Erythroblast (primary cell): ENCODE results near the gene AMHR2.
A peak's percentile ranks its signal among the peaks of the same experiment; 100 is the strongest.
"Not testable (repeated sequence)": the region's sequence is repeated elsewhere in the genome, so short reads cannot be mapped to it uniquely, and the experiment has no call there.

Source experiments
- DNase-seq, 2 experiments: peaks; one replicate each; lab custom pipeline; 2025; lab: John Stamatoyannopoulos, UW
- GATA1 ChIP-seq: IDR thresholded peaks from 2 replicates; pipeline ENCODE4 v1.6.1; 2011; ENCODE audit warnings: low read depth, mild to moderate bottlenecking, control low read depth, low read length, moderate library complexity
- POLR2A ChIP-seq: IDR thresholded peaks from 2 replicates; pipeline ENCODE4 v1.6.1; 2011; ENCODE audit warnings: mild to moderate bottlenecking, low read length

AMHR2 gene

DNA sequence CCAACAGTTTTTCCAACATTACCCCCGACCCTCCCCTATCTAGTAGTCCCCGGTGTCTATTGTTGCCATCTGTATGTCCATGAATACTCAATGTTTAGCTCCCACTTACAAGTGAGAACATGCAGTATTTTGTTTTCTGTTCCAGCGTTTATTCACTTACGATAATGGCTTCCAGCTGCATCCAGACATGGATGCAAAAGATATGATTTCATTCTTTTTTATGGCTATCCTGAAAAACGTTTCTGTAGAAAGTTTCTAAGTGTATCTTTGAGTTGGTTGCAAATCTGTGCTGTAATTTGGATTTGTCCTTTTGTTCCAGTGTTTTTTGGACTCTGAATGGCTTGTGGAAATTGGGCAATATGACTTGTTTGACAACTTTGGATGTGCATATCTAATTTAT lies 31.9 kb upstream of the AMHR2 start:
- TF ChIP-seq POLR2A (no peak), GATA1 (no peak)
- no peak for DNase-seq

DNA sequence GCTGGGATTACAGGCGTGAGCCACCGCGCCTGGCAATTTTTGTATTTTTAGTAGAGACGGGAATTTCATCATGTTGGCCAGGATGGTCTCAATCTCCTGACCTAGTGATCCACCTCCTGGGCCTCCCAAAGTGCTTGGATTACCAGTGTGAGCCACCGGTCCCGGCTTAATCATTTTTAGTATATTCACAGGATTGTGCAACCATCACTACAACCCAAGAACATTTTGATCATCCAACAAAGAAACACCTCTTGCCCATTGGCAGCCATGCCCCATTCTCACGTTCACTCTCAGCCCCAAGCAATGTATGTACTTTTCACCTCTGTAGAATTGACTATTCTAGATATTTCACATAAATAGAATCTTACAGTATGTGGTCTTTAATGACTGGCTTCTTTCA lies 23.8 kb upstream of the AMHR2 start:
- no peak for DNase-seq
- TF ChIP-seq GATA1 = no peak
- TF ChIP-seq POLR2A = no peak

DNA sequence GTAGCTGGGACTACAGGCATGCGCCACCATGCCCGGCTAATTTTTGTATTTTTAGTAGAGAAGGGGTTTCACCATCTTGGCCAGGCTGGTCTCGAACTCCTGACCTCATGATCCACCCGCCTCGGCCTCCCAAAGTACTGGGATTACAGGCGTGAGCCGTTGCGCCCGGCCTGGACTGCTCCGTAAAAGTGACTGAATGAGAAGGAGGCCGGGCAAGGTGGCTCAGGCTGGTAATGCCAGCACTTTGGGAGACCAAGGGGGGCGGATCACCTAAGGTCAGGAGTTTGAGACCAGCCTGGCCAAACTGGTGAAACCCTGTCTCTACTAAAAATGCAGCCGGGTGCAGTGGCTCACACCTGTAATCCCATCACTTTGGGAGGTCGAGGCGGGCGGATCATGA lies 21.3 kb upstream of the AMHR2 start:
- DNase-seq = not testable (repeated sequence)

DNA sequence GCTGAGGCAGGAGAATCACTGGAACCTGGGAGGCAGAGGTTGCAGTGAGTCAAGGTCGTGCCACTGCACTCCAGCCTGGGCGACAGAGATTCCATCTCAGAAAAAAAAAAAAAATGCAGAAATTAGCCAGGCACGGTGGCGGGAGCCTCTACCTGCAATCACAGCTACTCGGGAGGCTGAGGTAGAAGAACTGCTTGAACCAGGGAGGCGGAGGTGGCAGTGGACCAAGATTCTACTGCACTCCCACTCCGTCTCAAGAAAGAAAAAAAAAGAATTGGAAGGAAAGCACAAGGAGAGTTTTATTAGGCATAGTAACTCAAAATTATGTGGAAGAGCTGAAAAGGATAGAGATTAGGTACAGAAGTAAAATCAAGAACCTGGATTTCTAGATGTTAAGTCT lies 20.8 kb upstream of the AMHR2 start:
- TF ChIP-seq POLR2A = no peak
- TF ChIP-seq GATA1 = no peak
- no peak for DNase-seq

DNA sequence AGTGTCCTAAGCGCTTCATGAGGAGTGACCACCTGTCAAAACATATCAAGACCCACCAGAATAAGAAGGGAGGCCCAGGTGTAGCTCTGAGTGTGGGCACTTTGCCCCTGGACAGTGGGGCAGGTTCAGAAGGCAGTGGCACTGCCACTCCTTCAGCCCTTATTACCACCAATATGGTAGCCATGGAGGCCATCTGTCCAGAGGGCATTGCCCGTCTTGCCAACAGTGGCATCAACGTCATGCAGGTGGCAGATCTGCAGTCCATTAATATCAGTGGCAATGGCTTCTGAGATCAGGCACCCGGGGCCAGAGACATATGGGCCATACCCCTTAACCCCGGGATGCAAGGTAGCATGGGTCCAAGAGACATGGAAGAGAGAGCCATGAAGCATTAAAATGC lies 12.7 kb upstream of the AMHR2 start:
- DNase-seq = no peak
- TF ChIP-seq GATA1 (no peak), POLR2A (no peak)

DNA sequence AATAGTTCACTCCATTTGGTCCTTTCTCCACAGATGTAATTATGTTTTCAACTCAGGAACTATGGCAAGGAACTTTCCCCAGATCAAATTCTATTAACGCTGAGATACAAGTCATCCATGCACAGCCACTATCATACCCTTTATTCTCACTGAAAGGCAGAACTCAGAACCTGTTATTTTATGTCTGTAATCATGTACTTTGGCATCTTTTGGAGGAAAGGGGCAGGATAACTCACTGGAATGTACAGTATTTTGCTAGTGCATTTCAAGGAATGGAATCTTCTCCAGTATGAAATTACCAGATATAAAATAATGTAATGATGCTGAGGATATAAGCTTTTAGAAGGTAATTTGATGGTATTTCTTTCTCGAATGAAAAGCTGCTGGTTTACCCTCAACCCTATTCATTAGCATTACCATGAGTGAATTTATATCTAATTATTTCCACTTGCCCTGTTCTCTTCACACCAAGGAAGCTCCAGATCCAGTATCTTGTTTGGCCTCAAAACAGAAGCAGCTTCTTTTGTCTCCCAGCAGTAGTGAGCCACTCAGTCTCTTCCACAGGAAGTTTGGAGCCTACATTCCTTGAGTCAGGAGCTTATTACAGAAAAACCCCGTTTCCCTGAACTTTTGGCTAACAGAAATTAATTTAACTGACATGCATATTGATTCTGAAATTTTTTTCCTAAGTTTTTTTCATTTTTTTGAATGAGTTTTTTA lies 10.0 kb upstream of the AMHR2 start:
- TF ChIP-seq POLR2A = no peak
- no peak for TF ChIP-seq GATA1
- DNase-seq = no peak

DNA sequence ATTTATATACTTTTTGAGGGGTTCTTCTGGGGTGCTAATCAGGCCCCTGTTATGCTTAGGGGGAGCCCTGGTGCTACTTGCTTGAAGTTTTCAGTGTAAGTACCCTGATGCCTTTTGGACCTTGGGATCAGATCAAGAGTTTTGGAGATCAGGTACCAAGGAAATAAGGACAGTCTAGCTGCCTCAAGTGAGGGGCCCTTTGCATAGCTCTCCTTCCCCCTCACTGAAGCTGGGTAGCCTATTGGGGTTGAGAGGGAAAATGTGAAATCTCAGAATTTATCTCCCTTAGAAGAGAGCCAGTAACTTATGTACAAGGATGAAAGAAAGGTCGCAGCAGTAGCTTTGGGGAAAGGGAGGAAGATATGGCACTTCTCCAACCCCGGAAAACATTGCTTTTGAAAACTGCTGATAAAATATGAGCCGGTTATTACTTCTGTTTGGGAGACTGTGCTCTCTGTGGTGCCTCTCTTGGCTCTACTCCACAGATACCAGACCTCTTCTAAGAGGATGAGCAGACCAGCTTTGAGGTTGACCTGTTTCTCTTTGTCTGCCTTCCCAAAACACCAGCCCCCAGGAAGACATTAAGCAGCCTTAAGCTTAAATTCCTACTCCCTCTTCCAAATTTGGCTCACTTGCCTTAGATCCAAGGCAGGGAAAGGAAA lies 8.8 kb upstream of the AMHR2 start:
- no peak for TF ChIP-seq POLR2A
- no peak for TF ChIP-seq GATA1
- DNase-seq = no peak

DNA sequence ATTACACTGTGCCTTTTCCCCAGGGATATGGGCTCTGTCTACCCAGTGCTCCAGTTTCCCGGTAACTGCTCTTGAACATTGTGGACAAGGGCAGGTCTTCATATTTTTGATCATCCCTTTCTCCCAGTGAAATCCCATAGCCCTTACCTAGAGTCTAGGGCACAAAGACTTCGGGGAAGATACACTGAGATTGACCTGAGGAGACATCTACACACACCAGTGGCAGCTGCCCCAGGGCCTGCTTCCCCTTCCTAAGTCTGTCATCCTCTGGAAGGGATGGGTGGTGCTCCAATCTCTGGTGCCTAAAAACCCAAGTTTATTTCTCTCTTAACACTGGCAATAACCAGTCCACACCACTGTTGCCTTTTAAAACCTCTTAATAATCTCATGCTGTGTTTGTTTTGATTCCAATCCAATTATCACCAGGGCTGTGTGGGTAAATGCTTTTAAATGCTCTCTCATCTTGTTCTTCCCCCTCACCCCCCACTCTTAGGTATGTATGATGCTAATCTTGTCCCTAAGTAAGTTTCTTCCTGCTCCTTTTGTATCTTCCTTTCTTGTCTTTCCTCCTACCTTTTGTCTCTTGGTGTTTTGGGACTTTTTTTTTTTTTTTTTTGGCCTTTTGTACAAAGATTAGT lies 7.8 kb upstream of the AMHR2 start:
- not testable (repeated sequence) for DNase-seq

DNA sequence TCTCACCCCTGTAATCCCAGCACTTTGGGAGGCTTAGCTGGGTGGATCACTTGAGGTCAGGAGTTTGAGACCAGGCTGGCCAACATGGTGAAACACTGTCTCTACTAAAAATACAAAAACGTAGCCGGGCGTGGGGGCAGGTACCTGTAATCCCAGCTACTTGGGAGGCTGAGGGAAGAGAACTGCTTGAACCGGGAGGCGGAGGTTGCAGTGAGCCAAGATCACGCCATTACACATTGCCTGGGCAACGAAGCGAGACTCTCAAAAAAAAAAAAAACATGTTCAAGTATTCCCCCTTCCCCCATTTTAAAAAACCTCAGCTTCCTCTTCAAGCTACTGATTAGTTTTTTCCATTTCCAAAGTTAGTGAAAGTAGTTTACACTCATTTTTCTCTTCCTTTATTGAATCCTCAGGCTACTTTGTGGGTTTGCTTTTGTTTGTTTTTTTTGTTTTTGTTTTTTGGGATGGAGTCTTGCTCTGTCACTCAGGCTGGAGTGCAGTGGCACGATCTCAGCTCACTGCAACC lies 6.3 kb upstream of the AMHR2 start:
- DNase-seq = not testable (repeated sequence)

DNA sequence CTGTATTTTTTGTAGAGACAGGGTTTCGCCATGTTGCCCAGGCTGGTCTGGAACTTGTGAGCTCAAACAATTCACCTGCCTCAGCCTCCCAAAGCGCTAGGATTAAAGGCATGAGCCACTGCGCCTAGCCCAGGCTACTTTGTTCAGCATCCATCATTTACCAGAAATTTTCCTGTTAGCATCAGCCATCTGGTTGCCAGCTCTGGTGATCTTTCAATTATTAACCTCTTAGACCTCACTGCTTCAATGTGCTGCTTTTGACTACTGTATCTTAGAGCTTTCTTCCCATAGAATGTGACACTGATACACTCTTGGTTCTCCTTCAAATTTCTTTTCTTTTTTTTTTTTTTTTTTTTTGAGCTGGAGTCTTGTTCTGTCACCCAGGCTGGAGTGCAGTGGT lies 5.4 kb upstream of the AMHR2 start:
- DNase-seq = no peak
- TF ChIP-seq GATA1 (no peak), POLR2A (no peak)

DNA sequence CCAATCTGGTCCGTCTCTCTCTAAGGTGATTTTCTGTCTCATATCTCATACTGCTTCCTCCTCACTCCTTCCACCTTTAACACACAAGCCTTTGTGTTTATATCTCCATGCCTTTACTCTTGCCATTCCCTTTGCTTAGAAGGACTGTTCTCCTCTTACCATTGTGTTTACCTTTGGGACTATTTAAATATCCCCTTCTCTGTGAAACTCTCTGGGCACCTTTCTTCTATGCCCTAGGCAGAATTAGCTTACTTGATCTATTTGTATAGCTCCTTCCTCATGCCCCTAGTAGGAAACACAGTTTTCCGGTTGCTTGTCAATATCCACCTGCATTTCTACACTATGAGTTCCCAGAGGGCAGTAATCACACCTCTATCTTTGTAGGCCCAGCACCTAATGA lies 3.9 kb upstream of the AMHR2 start:
- no peak for DNase-seq
- TF ChIP-seq GATA1 = no peak
- TF ChIP-seq POLR2A = no peak

DNA sequence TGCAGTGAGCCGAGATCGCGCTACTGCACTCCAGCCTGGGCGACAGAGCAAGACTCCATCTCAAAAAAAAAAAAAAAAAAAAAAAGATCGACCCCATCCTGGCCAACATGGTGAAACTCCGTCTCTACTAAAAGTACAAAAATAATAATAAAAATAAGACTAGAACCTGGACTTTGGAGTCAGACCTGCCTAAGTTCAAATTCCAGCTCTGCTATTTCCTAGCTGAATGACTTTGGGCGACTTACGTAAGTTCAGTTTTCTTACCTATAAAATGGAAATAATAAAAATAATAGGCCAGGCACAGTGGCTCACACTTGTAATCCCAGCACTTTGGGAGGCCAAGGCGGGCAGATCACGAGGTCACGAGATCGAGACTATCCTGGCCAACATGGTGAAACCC lies 1.4 kb upstream of the AMHR2 start:
- not testable (repeated sequence) for DNase-seq

DNA sequence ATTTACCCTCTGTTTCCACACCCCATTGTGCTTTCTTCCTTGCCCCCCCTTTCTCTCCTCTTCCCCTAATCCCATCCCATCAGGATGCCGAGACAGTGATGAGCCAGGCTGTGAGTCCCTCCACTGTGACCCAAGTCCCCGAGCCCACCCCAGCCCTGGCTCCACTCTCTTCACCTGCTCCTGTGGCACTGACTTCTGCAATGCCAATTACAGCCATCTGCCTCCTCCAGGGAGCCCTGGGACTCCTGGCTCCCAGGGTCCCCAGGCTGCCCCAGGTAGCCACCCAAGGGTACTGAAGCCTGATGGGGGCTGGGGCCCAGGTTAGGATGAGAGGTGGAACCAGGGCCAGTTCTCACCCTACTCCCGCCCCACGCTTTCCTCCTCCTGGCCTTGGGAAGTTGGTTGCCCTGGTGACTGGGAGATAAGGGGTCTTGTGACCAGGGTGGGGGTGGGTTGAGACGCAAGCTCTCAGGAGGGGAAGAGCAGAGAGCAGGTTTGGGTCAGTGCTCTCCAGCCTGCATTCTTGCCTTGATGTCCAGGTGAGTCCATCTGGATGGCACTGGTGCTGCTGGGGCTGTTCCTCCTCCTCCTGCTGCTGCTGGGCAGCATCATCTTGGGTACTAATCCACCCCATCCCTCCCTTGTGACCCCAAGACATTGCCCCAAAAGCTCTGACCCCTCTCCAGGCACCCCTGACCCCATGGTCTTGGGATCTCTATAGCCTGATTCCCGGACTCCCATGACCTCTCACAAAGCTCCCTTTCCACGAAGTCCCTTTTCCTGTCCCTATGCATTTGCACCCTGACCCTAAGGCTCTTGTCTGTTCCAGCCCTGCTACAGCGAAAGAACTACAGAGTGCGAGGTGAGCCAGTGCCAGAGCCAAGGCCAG lies 1.2 kb downstream of the AMHR2 start:
- peak; percentile 45 for TF ChIP-seq POLR2A
- TF ChIP-seq GATA1 = no peak
- DNase-seq = peak; percentile 84 to 87
